ENCODE data around the gene AQP2.
"Not testable (repeated sequence)": the region's sequence is repeated elsewhere in the genome, so short reads cannot be mapped to it uniquely, and the experiment has no call there.

Gene AQP2

DNA sequence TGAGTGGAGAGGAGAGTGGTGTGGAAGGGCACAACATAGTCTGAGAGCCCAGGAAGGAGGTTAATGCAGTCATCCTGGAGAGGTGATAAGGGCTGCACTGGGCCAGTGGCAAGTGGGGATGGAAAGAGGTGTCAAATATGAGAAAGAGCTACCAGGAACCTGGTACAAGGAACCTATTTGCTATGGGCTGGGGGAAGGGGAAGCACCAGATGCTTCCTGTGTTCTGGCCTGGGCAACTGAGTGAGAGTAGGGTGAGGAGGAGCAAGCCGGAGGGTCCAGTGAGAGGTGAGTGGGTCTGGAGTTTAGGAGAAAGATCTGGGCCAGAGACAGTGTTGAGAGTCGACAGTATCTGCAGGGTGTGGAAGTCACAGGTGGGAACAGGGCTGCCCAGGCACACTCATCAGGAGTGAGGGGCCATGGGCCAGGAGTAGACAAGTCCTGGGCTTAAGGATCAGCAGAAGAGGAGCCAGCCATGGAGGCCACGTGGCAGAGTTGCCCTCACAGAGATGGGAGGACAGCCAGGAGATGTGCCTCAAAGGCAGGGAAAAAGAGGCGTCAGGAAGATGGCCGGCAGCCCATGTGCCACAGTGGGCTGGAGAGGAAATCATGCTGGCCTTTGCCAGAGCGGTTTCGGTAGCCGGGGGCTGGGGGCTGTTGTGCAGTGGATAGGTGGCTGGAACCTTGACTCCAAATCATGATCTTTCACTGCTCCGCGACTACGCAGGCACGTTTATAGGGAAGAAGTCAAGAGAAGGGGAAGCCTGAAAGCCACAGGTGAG is 19.3 kb downstream of the AQP2 start:
- DNase-seq (ENCODE audit: low spot score), result no peak

DNA sequence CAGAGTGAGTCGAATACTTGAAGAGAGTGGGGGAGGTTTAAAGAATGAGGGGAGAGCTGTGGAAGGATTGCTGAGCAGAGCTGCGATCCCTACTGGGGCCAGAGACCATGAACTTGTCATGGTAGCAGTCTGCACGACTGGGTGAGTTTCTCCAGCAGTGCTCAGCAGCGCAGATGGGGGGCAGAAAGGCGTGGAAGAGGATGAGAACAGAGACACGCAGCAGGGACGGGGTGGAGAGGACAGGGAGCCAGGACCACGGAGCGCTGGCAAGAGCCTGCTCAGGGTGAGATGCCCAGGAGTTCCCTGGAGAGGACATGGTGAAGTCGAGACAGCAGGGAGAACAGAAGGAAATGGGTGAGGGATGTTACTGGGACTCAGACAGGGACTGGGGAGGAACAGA is 20.1 kb downstream of the AQP2 start:
- no peak for DNase-seq (ENCODE audit: low spot score)

DNA sequence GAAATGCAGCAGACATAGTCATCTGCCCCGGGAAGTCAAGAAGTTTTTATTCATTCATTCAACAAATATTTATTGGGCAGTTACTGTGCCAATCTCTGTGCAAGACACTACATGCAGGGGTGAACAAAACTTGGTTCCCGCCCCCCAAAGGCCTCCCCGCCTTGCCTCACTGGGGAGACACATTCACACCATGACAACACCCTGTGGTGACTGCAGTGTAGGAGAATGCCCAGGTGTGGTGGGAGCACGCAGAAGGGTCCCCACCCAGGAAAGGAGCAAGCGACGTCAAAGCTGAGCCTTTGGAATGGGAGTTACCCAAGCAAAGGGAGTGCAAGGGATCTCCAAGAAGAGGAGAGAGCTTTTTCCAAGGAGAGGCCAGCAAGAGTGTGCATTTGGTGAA is 20.6 kb downstream of the AQP2 start:
- DNase-seq (ENCODE audit: low spot score), result no peak

DNA sequence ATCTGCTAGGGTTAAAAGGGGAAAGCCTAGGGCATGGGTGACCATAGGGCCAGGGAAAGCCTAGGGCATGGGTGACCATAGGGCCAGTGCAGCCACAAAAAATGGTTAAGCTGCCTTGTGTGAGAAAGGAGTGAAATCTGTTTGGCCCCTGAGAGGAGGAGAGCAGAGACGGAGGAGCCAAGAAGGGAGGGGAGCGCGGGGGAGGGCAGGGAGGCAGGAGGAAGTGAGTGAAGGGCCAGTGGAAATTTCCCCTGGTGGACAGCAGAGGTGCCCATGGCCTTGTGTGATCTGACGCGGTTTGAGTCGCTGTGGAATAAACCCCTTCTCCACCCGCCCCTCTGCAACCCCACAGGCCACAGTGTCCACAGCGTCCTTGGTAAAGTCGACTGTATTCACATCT is 21.6 kb downstream of the AQP2 start:
- no peak for DNase-seq (ENCODE audit: low spot score)

DNA sequence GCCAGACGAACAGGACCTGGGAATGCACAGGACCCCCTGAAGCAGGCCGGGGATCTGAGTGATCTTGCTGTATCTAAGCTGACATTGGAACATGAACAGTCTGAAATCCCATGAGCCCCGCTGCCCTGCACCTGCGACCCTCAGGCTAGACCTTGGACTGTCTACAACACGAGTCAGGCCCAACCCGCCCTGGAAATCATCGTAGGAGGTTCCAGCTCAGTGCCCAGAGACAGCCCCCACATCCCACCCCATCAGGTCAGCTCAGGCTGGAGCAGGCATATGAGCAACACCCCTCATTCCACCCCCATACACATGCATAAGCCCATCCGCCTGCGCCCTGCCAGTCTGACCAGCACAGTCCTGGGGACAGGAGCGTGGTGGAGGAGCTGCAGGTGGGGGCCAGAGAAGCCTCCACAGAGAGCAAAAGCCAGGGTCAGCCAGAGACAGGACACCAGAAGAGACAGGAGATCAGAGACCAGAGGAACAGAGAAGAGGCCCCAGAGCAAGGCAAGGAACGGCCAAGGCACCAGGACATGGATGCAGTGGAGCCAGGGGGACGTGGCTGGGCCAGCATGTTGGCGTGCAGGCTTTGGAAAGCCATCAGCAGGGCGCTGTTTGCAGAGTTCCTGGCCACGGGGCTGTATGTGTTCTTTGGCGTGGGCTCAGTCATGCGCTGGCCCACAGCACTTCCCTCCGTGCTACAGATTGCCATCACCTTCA is 22.3 kb downstream of the AQP2 start, which contains the start of gene AQP6:
TSS of gene AQP6 (plus strand) at position 307 of the 720 bp plus-strand sequence. CDS start at position 534, 227 bp downstream.
- DNase-seq (ENCODE audit: low spot score), result no peak

DNA sequence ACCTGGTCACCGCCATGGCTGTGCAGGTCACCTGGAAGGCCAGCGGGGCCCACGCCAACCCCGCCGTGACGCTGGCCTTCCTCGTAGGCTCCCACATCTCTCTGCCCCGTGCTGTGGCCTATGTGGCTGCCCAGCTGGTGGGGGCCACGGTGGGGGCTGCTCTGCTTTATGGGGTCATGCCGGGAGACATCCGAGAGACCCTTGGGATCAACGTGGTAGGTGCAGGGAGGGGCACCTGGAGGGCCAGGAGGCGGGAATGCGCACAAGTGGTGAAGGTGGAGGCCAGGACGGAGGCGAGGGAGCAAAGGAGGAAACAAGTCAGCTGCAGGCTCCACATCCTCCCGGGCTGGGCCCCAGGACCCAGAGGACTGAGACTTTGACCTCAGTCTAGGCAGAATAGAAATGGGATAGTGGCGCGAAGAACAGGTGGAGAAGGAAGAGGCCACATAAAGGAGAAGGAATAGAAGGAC is 22.9 kb downstream of the AQP2 start:
- DNase-seq (ENCODE audit: low spot score), result no peak

DNA sequence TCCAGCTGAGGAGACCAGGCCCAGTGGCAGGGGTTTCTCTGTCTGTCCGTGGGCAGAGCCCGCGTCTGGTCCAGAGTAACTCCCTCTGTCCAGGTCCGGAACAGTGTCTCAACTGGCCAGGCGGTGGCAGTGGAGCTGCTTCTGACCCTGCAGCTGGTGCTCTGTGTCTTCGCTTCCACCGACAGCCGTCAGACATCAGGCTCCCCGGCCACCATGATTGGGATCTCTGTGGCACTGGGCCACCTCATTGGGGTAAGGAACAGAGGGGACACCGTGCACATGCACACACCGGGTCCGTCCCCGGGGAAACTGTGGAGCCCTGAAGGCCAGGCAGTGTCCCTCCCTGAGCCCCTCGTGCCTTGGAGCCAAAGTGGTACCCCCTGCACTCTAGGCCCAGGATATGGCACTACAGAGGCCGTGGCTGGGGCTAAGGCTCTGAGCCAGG is 23.7 kb downstream of the AQP2 start:
- DNase-seq (ENCODE audit: low spot score), result peak; percentile 85

DNA sequence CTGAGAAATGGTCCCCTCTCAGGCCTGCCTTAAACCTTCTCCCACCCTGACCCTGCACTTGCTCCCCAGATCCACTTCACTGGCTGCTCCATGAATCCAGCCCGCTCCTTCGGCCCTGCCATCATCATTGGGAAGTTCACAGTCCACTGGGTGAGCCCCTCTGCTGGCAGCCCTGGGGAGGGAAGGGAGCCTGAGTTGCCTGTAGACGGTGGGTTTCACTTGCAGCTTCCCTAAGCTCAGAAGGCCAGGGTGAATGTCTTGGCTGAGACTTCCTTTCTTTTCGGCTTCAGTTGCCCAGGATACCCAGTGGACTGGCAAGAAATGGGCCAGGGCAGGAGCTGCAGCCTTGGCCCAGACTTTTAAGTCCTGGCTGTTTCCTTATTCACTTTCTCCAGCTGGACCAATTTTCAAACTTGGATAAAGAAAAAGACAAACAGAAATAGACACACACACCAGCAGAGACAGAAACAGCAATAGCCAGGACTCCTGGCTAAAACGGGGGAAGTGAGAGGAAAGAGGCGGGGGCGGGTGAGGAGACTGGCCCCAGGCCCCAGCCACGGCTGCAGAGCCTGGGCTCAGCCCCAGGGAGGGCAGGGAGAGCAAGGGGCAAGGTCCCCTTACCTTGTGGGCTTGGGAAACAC is 24.3 kb downstream of the AQP2 start:
- no peak for DNase-seq (ENCODE audit: low spot score)

DNA sequence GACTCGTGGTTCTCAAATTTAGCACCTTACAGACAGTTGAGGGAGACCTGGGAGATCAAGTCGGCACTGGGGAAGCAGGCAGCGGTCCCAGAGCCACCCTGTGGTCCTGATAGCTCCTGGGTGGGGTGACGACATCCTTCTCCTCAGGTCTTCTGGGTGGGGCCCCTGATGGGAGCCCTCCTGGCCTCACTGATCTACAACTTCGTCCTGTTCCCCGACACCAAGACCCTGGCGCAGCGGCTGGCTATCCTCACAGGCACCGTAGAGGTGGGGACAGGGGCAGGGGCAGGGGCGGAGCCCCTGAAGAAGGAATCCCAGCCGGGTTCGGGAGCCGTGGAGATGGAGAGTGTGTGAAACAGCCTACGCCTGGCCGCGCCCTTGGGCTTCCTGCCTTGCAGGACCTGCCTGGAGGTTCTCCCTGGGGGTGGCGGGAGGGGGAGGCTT is 24.8 kb downstream of the AQP2 start:
- no peak for DNase-seq (ENCODE audit: low spot score)

DNA sequence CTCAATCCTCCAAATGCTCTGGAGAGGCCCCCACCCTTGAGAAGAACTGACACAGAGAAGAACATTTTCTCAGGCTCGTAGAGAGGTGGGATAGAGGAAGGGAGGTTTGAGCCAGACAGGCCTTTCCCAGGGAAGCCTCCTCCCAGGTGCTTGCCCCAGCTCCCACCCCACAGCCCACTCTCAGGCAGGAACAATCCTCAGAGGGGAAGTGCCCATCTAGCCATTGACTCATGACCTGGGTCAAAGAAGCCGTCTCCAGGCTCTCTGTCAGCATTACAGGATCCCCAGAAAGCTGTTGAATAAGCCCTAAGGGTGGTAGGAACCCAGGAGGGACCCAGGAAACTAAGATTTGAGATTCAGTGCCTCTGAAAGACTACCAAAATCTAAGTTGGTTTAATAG is 26.0 kb downstream of the AQP2 start:
- no peak for DNase-seq (ENCODE audit: low spot score)

DNA sequence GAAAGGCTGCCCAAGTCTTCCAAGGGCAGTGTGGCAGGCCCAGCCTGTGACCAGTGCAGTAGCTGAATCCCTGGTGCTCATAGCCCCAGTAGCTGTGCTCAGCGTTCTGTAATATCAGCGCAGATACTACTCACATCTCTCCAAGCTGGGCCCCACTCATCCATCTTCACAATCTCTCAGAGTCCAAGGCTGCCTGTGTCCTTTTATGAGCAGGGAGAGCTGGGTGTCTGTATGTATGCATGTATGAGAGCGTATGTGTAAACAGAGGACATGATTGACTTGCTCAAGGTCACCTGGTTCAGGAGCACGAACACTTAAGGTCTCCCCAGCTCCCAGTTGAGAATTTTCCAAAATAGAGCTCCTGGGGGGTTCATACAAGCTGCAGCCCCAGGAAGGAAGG is 27.6 kb downstream of the AQP2 start:
- no peak for DNase-seq (ENCODE audit: low spot score)

DNA sequence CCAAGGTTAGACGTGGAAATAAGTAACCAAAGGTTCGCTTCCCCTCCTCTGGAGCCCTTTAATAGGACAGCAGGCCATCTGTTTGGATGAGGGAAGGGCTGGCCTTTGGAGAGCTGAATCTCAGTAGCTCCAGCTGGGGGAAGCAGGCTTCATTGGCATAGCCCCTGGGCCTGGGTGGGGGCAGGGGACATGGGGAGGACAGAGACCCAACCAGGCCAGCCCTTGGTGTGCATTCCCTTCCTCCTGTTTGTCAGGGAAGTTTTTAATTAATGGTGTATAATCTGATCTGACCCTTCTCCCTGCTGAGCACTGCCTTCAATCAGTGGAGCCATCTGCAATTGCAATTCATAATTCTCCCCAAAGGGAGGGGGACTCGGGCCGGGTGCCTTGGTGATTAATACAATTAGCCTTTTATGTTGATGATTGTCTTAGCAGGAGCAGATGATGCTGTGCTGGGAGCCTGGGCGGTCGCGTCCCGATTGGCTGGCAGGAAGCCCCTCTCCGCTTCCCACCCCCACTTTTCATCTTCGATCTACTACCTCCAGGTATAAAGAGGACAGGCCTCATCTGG is 28.6 kb downstream of the AQP2 start:
- no peak for DNase-seq (ENCODE audit: low spot score)

DNA sequence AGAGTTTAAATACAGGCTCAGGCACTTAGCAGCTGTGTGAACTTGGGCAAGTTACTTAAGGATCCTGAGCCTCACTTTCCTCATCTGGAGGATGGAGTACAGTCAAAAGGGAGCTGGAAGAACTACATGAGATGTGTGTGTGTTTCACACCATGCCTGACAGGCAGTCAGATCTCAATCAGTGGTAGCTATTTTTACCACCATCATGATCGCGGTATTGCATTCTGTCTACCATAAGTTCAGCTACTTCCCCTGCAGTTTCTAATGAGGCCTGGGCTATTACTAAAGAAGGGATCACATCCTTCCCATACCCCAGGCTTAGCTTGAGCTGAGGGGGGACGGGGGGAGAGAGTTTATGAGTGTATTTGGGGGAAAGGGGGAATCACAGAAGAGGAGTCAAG is 29.3 kb downstream of the AQP2 start:
- DNase-seq (ENCODE audit: low spot score), result no peak

DNA sequence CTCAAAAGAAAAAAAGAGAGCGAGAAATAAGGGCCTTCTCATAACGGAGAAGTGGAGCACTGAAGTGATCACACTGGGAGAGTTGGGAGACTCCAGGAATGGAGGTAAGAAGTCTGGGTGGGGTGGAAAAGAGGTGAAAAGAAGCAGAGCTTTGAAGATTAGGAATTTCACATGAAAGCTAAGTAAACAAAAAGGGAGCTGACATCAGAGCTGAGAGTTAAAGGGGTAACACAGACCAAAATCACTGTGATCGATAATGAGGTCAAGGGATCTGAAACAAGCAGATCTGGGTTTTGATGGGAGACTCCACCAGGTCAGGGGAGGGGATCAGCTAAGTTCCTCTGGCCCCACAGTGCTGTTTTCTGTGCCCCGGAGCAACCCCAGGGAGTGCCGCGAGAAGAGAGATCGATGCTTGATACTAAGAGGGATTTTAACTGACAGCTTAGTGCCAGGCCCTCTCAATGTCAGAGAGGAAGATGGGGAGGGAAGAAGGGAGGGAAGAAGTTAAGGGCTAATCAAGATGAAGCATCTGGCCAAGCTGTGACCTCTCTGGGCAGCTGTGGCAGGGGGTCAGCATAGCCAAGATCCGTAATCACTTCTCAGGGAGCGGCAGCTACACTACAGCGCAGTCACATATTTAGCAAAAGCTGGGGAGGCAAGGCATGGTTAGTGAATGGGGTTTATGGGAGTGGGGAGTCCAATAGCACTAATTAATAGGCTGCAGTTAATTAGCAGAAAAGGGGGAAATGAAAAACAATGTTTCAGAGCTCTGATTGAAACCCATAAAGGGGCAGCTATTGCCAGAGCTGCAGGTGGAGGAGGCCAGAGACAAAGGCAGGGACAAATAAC is 30.2 kb downstream of the AQP2 start:
- no peak for DNase-seq (ENCODE audit: low spot score)

DNA sequence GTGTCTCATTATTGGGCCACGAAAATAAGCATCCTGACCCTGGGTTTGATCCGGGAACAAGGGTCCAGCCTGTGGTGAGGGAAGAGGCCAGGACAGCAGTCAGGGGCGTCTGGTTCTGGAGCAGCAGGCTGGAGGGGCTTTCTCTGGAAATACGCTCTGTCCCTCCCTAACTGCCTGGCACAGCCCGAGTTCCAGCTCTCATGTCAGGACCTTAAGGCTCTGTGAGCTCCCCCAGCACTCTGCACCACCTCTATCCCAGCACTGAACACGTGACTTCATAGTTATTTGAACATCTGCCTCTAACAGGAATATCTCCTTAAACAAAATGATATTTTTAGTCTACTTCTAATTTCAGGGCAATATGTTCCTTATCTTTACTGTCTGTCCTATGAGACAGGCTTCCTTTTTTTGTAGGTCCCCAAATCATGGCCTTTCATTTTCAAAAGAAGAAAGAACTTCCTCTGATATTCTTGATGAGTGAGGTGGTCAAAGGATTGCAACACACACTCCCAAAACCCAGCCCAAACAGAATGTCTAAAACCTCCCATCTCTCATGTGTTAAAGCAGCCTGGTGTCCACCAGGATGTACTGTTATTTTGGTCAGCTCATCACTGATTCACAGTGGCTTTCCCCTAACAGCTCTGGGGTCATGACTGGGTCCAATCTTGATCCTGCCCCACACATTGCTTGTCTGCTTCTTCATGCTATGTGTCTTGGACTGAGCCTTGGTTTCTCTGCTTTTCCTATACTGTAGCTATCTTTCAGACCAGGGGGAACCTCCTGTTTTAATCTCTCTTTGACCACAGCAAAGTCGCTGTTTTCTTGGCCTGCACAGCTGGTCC is 31.9 kb downstream of the AQP2 start:
- no peak for DNase-seq (ENCODE audit: low spot score)

DNA sequence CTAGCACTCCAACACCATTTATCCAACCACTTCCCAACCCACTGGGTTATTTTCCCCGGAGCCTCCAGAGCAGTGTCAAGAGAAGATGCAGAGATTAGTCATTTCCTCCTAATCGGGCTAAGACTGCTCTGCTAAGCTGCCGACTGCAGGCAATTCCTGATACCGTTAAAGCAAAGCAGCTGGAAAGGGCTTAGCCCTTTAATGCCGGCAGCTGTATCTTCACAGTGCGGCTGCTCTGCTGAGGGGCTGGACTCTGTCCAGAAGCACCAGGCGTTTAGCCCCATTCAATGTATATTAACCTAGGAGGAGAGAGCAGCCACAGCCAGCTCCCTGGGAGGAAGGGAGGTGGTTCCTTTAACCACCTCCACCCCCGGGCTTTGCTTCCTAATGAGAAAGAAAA is 33.4 kb downstream of the AQP2 start:
- peak; percentile 85 for DNase-seq (ENCODE audit: low spot score)

DNA sequence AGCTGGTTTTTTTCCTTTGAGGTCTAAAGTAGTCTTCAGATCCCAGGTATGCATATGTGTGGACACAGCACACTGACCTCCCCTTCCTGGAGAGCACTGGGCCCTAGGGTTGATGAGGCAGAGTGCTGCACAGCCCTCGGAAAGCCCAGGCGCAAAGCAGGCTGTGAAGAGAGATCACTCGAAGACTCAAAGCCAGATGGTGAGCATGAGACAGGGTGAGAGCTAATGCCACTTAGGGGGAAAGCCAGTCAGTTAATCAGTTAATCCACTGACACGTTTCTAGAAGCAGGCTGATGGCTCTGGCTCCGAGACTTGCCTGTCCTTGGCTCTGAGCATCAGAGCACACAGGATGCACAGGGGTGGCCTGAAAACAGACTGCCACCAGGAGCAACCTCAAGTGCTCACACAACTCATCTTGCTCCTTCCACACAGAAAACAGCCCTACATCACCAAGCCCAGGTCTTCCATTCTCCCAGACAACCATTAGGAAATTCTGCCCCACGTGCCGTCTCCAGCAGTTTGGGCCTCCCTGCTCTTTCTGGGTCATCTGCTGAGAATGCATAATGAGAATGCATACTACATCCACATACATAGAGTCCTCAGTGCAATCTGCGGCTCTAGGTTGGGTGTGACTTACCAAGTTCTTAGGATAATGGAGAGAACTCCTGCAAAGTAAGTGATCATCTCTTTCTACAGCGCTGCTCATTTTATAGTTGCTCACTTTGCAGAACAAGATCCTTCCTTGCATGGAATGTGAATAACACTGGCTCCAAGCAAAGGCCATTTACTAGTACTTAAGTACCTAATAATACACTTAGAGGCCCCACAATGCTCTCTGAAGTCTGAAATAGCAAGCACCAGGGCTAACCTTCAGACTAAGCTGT is 34.2 kb downstream of the AQP2 start:
- DNase-seq (ENCODE audit: low spot score), result no peak

DNA sequence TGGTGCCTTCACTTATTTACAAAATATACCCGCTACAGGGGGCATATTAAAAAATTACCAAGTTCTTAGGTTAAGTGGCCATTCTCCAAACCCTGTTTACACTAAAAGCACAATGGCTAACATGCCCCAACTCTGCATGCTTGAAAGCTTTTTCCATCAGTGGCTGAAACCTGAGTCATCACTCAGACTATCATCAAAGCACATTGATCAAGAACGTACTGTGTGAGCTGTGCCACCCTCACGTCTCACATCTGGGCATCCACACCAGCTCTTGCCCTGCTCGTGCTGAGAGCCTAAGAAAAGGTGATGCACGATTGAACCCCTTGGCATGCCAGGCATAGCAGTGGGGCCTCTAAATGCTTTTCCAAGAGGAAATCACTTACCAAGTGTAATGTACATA is 35.4 kb downstream of the AQP2 start:
- DNase-seq (ENCODE audit: low spot score), result no peak

DNA sequence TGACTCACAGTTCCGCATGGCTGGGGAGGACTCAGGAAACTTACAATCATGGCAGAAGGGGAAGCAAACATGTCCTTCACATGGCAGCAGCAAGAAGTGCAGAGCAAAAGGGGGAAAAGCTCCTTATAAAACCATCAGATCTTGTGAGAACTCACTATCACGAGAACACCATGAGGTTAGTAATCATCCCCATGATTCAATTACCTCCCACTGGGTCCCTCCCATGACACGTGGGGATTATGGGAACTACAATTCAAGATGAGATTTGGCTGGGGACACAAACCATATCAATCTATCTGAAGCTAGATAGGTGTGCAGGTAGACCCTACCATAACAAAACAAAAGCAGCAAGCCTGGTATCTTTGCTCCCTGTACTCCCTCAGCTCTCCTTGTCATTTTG is 35.9 kb downstream of the AQP2 start:
- DNase-seq (ENCODE audit: low spot score), result not testable (repeated sequence)

All from AG20443 (cell line).